Measurements from ENCODE around the gene OR51F2.

OR51F2 gene

DNA sequence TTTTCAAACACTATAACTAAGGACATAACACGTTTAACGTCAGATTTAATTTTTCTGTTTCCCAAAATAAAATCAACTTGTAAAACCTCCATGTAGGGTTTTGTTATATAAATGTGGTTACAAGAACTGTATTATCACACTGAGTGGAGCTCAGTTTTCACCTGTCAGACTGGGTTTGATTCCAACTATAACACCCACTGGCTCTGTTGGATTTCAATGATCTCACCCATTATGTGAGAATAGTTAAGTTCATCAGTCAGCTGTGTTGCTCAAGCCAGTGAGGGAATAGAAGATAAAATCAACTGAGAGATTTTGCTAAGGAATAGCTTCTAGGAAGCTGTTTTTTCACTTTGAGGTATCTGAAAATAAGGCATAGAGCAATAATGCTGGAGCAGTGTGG, 11.9 kb upstream of the OR51F2 start:
- Histone ChIP-seq H3F3A (ENCODE audit: insufficient read depth, low read length) (no peaks in the 10 kb centered on the region), H3K4me3 (ENCODE audit: low read length) (no peak overlapping the region), H3K9me2 (replicated peaks; ENCODE audit: insufficient read depth, low read length) (no peaks in the 10 kb centered on the region), H3K4me2 (ENCODE audit: low read depth, low read length) (no peak overlapping the region), H3K36me3 (replicated peaks; ENCODE audit: insufficient read depth, low read length) (no peaks in the 10 kb centered on the region), H3K79me2 (ENCODE audit: low read length) (no peaks in the 10 kb centered on the region), H3K27me3 (replicated peaks; ENCODE audit: insufficient read depth, low read length) (no peaks in the 10 kb centered on the region), H4K20me1 (ENCODE audit: insufficient read depth, low read length) (no peaks in the 10 kb centered on the region), H3K9ac (ENCODE audit: low read length) (no peak overlapping the region), H3K9me3 (replicated peaks; ENCODE audit: insufficient read depth, low read length) (no peaks in the 10 kb centered on the region), H3K4me1 (ENCODE audit: low read length) (no peaks in the 10 kb centered on the region), H2AFZ (ENCODE audit: low read length) (no peak overlapping the region), H3K27ac (ENCODE audit: low read length) (no peak overlapping the region)
- no peak for DNase-seq
- no peak for TF ChIP-seq EZH2phosphoT487 (IDR thresholded peaks at IDR 0.05; ENCODE audit: low read length)
- TF ChIP-seq, protein P1, sequence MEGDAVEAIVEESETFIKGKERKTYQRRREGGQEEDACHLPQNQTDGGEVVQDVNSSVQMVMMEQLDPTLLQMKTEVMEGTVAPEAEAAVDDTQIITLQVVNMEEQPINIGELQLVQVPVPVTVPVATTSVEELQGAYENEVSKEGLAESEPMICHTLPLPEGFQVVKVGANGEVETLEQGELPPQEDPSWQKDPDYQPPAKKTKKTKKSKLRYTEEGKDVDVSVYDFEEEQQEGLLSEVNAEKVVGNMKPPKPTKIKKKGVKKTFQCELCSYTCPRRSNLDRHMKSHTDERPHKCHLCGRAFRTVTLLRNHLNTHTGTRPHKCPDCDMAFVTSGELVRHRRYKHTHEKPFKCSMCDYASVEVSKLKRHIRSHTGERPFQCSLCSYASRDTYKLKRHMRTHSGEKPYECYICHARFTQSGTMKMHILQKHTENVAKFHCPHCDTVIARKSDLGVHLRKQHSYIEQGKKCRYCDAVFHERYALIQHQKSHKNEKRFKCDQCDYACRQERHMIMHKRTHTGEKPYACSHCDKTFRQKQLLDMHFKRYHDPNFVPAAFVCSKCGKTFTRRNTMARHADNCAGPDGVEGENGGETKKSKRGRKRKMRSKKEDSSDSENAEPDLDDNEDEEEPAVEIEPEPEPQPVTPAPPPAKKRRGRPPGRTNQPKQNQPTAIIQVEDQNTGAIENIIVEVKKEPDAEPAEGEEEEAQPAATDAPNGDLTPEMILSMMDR (IDR thresholded peaks at IDR 0.05; ENCODE audit: low read length) = no peak
- TF ChIP-seq EZH2 (optimal IDR thresholded peaks at IDR 0.05; ENCODE audit: low read depth, low read length) = no peak

GRCh38 chr11:4825132-4825531, 4.0 kb downstream of the OR51F2 start:
- Histone ChIP-seq H3K9ac (ENCODE audit: low read length) (no peak overlapping the region), H3K4me3 (ENCODE audit: low read length) (no peak overlapping the region), H3K27ac (ENCODE audit: low read length) (no peak overlapping the region), H3K79me2 (ENCODE audit: low read length) (no peaks in the 10 kb centered on the region), H3K4me2 (ENCODE audit: low read depth, low read length) (no peak overlapping the region), H3K9me2 (replicated peaks; ENCODE audit: insufficient read depth, low read length) (no peaks in the 10 kb centered on the region), H3K9me3 (replicated peaks; ENCODE audit: insufficient read depth, low read length) (no peaks in the 10 kb centered on the region), H3F3A (ENCODE audit: insufficient read depth, low read length) (no peaks in the 10 kb centered on the region), H3K27me3 (replicated peaks; ENCODE audit: insufficient read depth, low read length) (no peaks in the 10 kb centered on the region), H2AFZ (ENCODE audit: low read length) (no peak overlapping the region), H3K4me1 (ENCODE audit: low read length) (no peaks in the 10 kb centered on the region), H4K20me1 (ENCODE audit: insufficient read depth, low read length) (no peaks in the 10 kb centered on the region), H3K36me3 (replicated peaks; ENCODE audit: insufficient read depth, low read length) (no peaks in the 10 kb centered on the region)
- DNase-seq = no peak
- TF ChIP-seq EZH2phosphoT487 (IDR thresholded peaks at IDR 0.05; ENCODE audit: low read length) = no peak
- no peak for TF ChIP-seq EZH2 (optimal IDR thresholded peaks at IDR 0.05; ENCODE audit: low read depth, low read length)
- TF ChIP-seq, protein P1 (IDR thresholded peaks at IDR 0.05; ENCODE audit: low read length) = no peak

DNA sequence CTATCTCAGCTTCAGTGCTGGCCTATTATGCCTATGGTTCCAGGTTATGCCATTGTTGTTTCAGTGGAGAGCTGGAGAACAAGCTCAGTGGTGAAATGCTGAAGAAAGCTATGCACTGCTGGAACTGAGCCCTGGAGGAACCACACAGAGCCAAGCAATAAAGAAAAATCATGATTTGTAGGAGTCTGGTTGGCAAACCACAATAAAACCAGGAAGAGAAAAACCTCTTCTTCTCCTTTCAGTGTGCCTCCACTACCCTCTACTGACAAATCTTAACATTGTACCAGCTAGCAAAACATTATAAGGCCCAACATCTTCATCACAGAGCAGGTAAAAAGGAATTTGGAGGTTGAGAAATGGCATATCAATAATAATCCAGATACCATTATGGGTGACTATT, 5.3 kb downstream of the OR51F2 start:
- Histone ChIP-seq H3F3A (ENCODE audit: insufficient read depth, low read length) (no peaks in the 10 kb centered on the region), H3K9me2 (replicated peaks; ENCODE audit: insufficient read depth, low read length) (no peaks in the 10 kb centered on the region)

More for the DNA sequence above, 5.3 kb downstream of the OR51F2 start:
- Histone ChIP-seq H3K9me3 (replicated peaks; ENCODE audit: insufficient read depth, low read length) (no peaks in the 10 kb centered on the region), H2AFZ (ENCODE audit: low read length) (no peak overlapping the region), H3K4me2 (ENCODE audit: low read depth, low read length) (no peak overlapping the region), H3K79me2 (ENCODE audit: low read length) (no peaks in the 10 kb centered on the region), H3K4me3 (ENCODE audit: low read length) (no peak overlapping the region), H3K9ac (ENCODE audit: low read length) (no peak overlapping the region), H3K4me1 (ENCODE audit: low read length) (no peaks in the 10 kb centered on the region), H4K20me1 (ENCODE audit: insufficient read depth, low read length) (no peaks in the 10 kb centered on the region), H3K36me3 (replicated peaks; ENCODE audit: insufficient read depth, low read length) (no peaks in the 10 kb centered on the region), H3K27me3 (replicated peaks; ENCODE audit: insufficient read depth, low read length) (no peaks in the 10 kb centered on the region), H3K27ac (ENCODE audit: low read length) (no peak overlapping the region)
- no peak for DNase-seq
- TF ChIP-seq EZH2phosphoT487 (IDR thresholded peaks at IDR 0.05; ENCODE audit: low read length) = no peak
- TF ChIP-seq, protein P1 (IDR thresholded peaks at IDR 0.05; ENCODE audit: low read length) = peak; percentile 39; the same call in 1 of the 2 replicates

All from MM.1S (cell line).